GM23338 (cell line): ENCODE measurements around the gene LLGL1. TPM values are rescaled to one million over a fixed set of nuclear protein-coding genes. Genes with fewer than 3 reads are reported as not detected.

Source experiments
- ATAC-seq: fragments of 200-7000 bp; cut with Tn5 transposase; 3 replicates; pipeline ENCODE4 v1.9.1; 2020
- DNase-seq: peaks from one replicate; pipeline ENCODE4 v3.0.0-alpha.2; 2015; ENCODE audit warnings: low spot score
- H2AFZ ChIP-seq: fragments of 200-600 bp; sonication (generic); 2 replicates; pipeline ENCODE4 v1.8.0; 2016; ENCODE audit warnings: antibody characterized with exemption, mild to moderate bottlenecking, moderate library complexity
- H3F3A ChIP-seq: fragments of 200-600 bp; sonication (generic); replicated peaks from 2 replicates; pipeline ENCODE4 v1.8.0; 2017; ENCODE audit warnings: antibody characterized with exemption, mixed run types, low read depth
- H3K27ac ChIP-seq: fragments of 200-600 bp; sonication (generic); 2 replicates; pipeline ENCODE4 v1.6.1; 2016; ENCODE audit warnings: low read depth
- H3K27me3 ChIP-seq: fragments of 200-600 bp; sonication (generic); 2 replicates; pipeline ENCODE4 v1.8.0; 2016; ENCODE audit warnings: mild to moderate bottlenecking, mixed run types, moderate library complexity; ENCODE audit not compliant: insufficient read depth
- H3K36me3 ChIP-seq: fragments of 200-600 bp; sonication (generic); 2 replicates; pipeline ENCODE4 v1.8.0; 2016; ENCODE audit warnings: mild to moderate bottlenecking; ENCODE audit not compliant: insufficient read depth
- H3K4me1 ChIP-seq: fragments of 200-600 bp; sonication (generic); 2 replicates; pipeline ENCODE4 v1.8.0; 2016; ENCODE audit warnings: mild to moderate bottlenecking, moderate library complexity; ENCODE audit not compliant: insufficient read depth
- H3K4me2 ChIP-seq: fragments of 200-600 bp; sonication (generic); 2 replicates; pipeline ENCODE4 v1.7.1; 2017; ENCODE audit warnings: mixed run types
- H3K4me3 ChIP-seq: fragments of 200-600 bp; sonication (generic); 2 replicates; pipeline ENCODE4 v1.6.1; 2016; ENCODE audit warnings: mixed run types
- H3K79me2 ChIP-seq: fragments of 200-600 bp; sonication (generic); replicated peaks from 2 replicates; pipeline ENCODE4 v1.8.0; 2017; ENCODE audit warnings: mild to moderate bottlenecking; ENCODE audit not compliant: insufficient read depth
- H3K9me2 ChIP-seq: fragments of 200-600 bp; sonication (generic); 2 replicates; pipeline ENCODE4 v1.8.0; 2017; ENCODE audit not compliant: insufficient read depth
- H4K20me1 ChIP-seq: fragments of 200-600 bp; sonication (generic); replicated peaks from 2 replicates; pipeline ENCODE4 v1.8.0; 2017; ENCODE audit warnings: mild to moderate bottlenecking; ENCODE audit not compliant: insufficient read depth
- H3K27ac Mint-ChIP-seq: 2 replicates; pipeline ENCODE4 v1.8.0; 2020; ENCODE audit warnings: inconsistent platforms, mild to moderate bottlenecking, moderate library complexity, mixed read lengths
- H3K27me3 Mint-ChIP-seq: 3 replicates; pipeline ENCODE4 v1.8.0; 2022; ENCODE audit warnings: low read depth, mild to moderate bottlenecking, moderate library complexity, mixed read lengths, inconsistent platforms; ENCODE audit not compliant: insufficient read depth, poor library complexity
- H3K36me3 Mint-ChIP-seq: 3 replicates; pipeline ENCODE4 v1.8.0; 2021; ENCODE audit warnings: low read depth, mild to moderate bottlenecking, inconsistent platforms, moderate library complexity, mixed read lengths
- H3K4me1 Mint-ChIP-seq: 3 replicates; pipeline ENCODE4 v1.8.0; 2020; ENCODE audit warnings: mild to moderate bottlenecking, inconsistent platforms, mixed read lengths
- H3K4me3 Mint-ChIP-seq: 3 replicates; pipeline ENCODE4 v1.8.0; 2021; ENCODE audit warnings: moderate library complexity, mild to moderate bottlenecking, inconsistent platforms, mixed read lengths
- H3K9me3 Mint-ChIP-seq: 3 replicates; pipeline ENCODE4 v1.8.0; 2020; ENCODE audit warnings: moderate library complexity, mild to moderate bottlenecking, inconsistent platforms, mixed read lengths
- CREB1 ChIP-seq: fragments of 250-450 bp; sonication (Bioruptor Pico); IDR thresholded peaks from 2 replicates; pipeline ENCODE4 v1.5.0; 2020; ENCODE audit warnings: low read depth, mild to moderate bottlenecking, moderate library complexity
- CTCF ChIP-seq, 2 experiments: fragments of 200-600 bp in 1 of 2; sonication (generic) in 1 of 2; conservative IDR thresholded peaks; 2 replicates each; pipeline versions ENCODE4 v1.5.1 to v1.6.1; 2016 to 2017; ENCODE audit warnings: antibody characterized with exemption in 2 of 2, low read depth in 2 of 2, mild to moderate bottlenecking in 2 of 2, moderate library complexity in 1 of 2
- ETS1 ChIP-seq: IDR thresholded peaks from 2 replicates; pipeline ENCODE4 v1.6.1; 2016; ENCODE audit warnings: antibody characterized with exemption
- EZH2 ChIP-seq: fragments of 200-600 bp; sonication (generic); IDR thresholded peaks from one replicate; pipeline ENCODE4 v1.8.0; 2017; ENCODE audit warnings: antibody characterized with exemption, mild to moderate bottlenecking, low read depth; ENCODE audit not compliant: unreplicated experiment
- EZH2phosphoT487 ChIP-seq: fragments of 200-600 bp; sonication (generic); IDR thresholded peaks from one replicate; pipeline ENCODE4 v1.8.1; 2018; ENCODE audit warnings: antibody characterized with exemption; ENCODE audit not compliant: unreplicated experiment
- JUNB ChIP-seq: IDR thresholded peaks from one replicate; pipeline ENCODE4 v1.6.1; 2016; ENCODE audit warnings: antibody characterized with exemption; ENCODE audit not compliant: unreplicated experiment
- NANOG ChIP-seq: IDR thresholded peaks from 2 replicates; pipeline ENCODE4 v1.6.1; 2016; ENCODE audit warnings: antibody characterized with exemption, borderline replicate concordance
- REST ChIP-seq: IDR thresholded peaks from one replicate; pipeline ENCODE4 v1.6.1; 2018; ENCODE audit warnings: antibody characterized with exemption; ENCODE audit not compliant: unreplicated experiment
- STAT1 ChIP-seq: IDR thresholded peaks from one replicate; pipeline ENCODE4 v1.6.1; 2016; ENCODE audit warnings: antibody characterized with exemption; ENCODE audit not compliant: unreplicated experiment
- ZNF114 ChIP-seq: fragments of 250-450 bp; sonication (Bioruptor Pico); IDR thresholded peaks from 2 replicates; pipeline ENCODE4 v1.5.0; 2020; ENCODE audit warnings: mild to moderate bottlenecking, moderate library complexity
- ZNF331 ChIP-seq: fragments of 250-450 bp; sonication (Bioruptor Pico); IDR thresholded peaks from 2 replicates; pipeline ENCODE4 v1.5.0; 2020; ENCODE audit warnings: low read depth, mild to moderate bottlenecking, moderate library complexity
- polyA plus RNA-seq: library from polyadenylated mRNA; unstranded; fragments of >200 nt; fragmentation: Nextera tagmentation; extraction: Ambion mirVana; gene quantifications from 2 replicates; pipeline ENCODE4 v1.2.1, GENCODE V29; 2016
- total RNA-seq: library from RNA; depleted of rRNA; stranded (reverse); fragments of >200 nt; shearing (Covaris generic); gene quantifications from 2 replicates; pipeline ENCODE4 v1.2.3, GENCODE V29; 2014

LLGL1 gene
- total and polyA plus RNA-seq, 2 experiments from 2014 or later = 5.9 to 129 TPM

- TF ChIP-seq CTCF (conservative IDR thresholded peaks at IDR 0.05; ENCODE audit: low read depth in 2 of 2) (no peak), REST (no peak), ZNF331 (CRISPR knock-in tag) (no peak), STAT1 (no peak), EZH2phosphoT487 (no peak), ZNF114 (CRISPR knock-in tag) (no peak), NANOG (no peak), CREB1 (CRISPR knock-in tag) (no peak), EZH2 (no peak)
Observed at GRCh38 chr17:18281788-18282187, 56.4 kb downstream of the LLGL1 start (continued).

- no peak for DNase-seq
- H3K36me3 Mint-ChIP-seq = peaks cover 91% of the 10 kb centered on the region
- Histone ChIP-seq H3K79me2 (no peaks in the 10 kb centered on the region), H2AFZ (no peak overlapping the region), H3K4me3 (no peak overlapping the region), H3K4me1 (no peaks in the 10 kb centered on the region), H3K4me2 (no peak overlapping the region), H4K20me1 (peaks cover 13% of the 10 kb centered on the region), H3F3A (no peaks in the 10 kb centered on the region), H3K27ac (no peak overlapping the region), H3K27me3 (no peaks in the 10 kb centered on the region), H3K9me2 (no peaks in the 10 kb centered on the region), H3K36me3 (peaks cover 52% of the 10 kb centered on the region)
- H3K27me3 Mint-ChIP-seq = peaks cover 4% of the 10 kb centered on the region
- ATAC-seq = no peak
- no peak overlapping the region for H3K27ac Mint-ChIP-seq
- H3K4me1 Mint-ChIP-seq = no peaks in the 10 kb centered on the region
- no peak overlapping the region for H3K4me3 Mint-ChIP-seq
- H3K9me3 Mint-ChIP-seq = no peaks in the 10 kb centered on the region
- TF ChIP-seq ZNF114 (CRISPR knock-in tag) (no peak), CREB1 (CRISPR knock-in tag) (no peak), EZH2phosphoT487 (no peak), ETS1 (no peak), JUNB (no peak), CTCF (conservative IDR thresholded peaks at IDR 0.05; ENCODE audit: low read depth in 2 of 2) (no peak), ZNF331 (CRISPR knock-in tag) (no peak), EZH2 (no peak)
Observed at GRCh38 chr17:18285296-18285695, 59.9 kb downstream of the LLGL1 start.
